RWPE2 (cell line): ENCODE results near the gene CFAP100.

Source experiments
- ATAC-seq: fragments of 200-7000 bp; cut with Tn5 transposase; 3 replicates; pipeline ENCODE4 v1.9.1; 2021; ENCODE audit warnings: low read depth
- DNase-seq: peaks from one replicate; pipeline ENCODE4 v3.0.0-alpha.2; 2020; ENCODE audit warnings: low spot score
- H3K27ac ChIP-seq: fragments of 450-650 bp; 2 replicates; pipeline ENCODE4 v1.5.1; 2017; ENCODE audit warnings: mild to moderate bottlenecking; ENCODE audit not compliant: poor library complexity, severe bottlenecking
- H3K27me3 ChIP-seq: fragments of 250-450 bp; sonication (Bioruptor Pico); 2 replicates; pipeline ENCODE4 v1.5.1; 2021; ENCODE audit warnings: mild to moderate bottlenecking, moderate library complexity; ENCODE audit not compliant: insufficient read depth, poor library complexity, severe bottlenecking
- H3K36me3 ChIP-seq: fragments of 250-450 bp; sonication (Bioruptor Pico); 2 replicates; pipeline ENCODE4 v1.5.1; 2020; ENCODE audit warnings: low read depth, mild to moderate bottlenecking, moderate library complexity
- H3K4me1 ChIP-seq: fragments of 250-450 bp; sonication (Bioruptor Pico); 2 replicates; pipeline ENCODE4 v1.5.1; 2021; ENCODE audit warnings: mild to moderate bottlenecking, moderate library complexity; ENCODE audit not compliant: insufficient read depth, poor library complexity, severe bottlenecking
- H3K4me3 ChIP-seq: fragments of 250-450 bp; sonication (Bioruptor Pico); 2 replicates; pipeline ENCODE4 v1.5.1; 2021; ENCODE audit warnings: mild to moderate bottlenecking, moderate library complexity; ENCODE audit not compliant: severe bottlenecking
- H3K9me3 ChIP-seq: fragments of 250-450 bp; sonication (Bioruptor Pico); 2 replicates; pipeline ENCODE4 v1.5.1; 2021; ENCODE audit warnings: mild to moderate bottlenecking, moderate library complexity; ENCODE audit not compliant: severe bottlenecking
- TF ChIP-seq, protein P1 (sequence below): fragments of 450-650 bp; IDR thresholded peaks from one replicate; pipeline ENCODE4 v1.5.1; 2017; ENCODE audit warnings: mild to moderate bottlenecking, moderate library complexity; ENCODE audit not compliant: poor library complexity, severe bottlenecking

Gene CFAP100

DNA sequence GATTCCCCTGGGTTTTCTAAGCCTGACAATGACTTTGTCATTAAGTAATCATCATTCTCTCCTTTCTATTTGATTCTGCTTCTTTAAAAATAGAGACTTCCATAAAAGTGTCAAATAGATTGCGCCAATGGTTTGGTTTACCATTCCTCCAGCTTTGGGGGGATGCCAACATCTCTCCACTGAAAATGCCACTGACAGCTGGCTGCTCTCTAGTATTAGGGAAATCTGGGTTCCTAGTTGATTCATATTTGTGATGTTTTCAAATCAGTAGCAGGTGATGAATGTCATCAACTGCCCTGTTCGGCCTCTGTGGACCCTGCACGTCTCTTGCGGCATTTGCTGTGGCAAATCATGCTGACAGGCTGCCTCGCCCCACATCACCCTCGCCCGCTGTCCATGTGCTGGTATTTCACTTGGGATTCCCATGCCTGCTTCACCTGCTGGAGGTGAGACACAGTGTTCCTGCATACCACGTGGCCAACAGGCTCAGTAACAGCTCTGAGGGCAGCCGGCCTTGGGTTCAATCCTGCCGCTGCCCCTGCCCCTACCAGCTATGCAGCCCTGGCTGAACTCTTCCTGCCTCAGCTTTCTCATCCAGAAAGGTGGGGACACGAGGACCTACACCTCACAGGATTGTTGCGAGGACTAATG, 52.9 kb downstream of the CFAP100 start:
- Histone ChIP-seq H3K27me3 (no peaks in the 10 kb centered on the region), H3K4me1 (no peaks in the 10 kb centered on the region), H3K4me3 (no peak overlapping the region), H3K27ac (no peak overlapping the region), H3K36me3 (peaks cover 46% of the 10 kb centered on the region), H3K9me3 (no peaks in the 10 kb centered on the region)
- DNase-seq (no peak), ATAC-seq (no peak)
- TF ChIP-seq, protein P1, sequence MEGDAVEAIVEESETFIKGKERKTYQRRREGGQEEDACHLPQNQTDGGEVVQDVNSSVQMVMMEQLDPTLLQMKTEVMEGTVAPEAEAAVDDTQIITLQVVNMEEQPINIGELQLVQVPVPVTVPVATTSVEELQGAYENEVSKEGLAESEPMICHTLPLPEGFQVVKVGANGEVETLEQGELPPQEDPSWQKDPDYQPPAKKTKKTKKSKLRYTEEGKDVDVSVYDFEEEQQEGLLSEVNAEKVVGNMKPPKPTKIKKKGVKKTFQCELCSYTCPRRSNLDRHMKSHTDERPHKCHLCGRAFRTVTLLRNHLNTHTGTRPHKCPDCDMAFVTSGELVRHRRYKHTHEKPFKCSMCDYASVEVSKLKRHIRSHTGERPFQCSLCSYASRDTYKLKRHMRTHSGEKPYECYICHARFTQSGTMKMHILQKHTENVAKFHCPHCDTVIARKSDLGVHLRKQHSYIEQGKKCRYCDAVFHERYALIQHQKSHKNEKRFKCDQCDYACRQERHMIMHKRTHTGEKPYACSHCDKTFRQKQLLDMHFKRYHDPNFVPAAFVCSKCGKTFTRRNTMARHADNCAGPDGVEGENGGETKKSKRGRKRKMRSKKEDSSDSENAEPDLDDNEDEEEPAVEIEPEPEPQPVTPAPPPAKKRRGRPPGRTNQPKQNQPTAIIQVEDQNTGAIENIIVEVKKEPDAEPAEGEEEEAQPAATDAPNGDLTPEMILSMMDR = no peak

DNA sequence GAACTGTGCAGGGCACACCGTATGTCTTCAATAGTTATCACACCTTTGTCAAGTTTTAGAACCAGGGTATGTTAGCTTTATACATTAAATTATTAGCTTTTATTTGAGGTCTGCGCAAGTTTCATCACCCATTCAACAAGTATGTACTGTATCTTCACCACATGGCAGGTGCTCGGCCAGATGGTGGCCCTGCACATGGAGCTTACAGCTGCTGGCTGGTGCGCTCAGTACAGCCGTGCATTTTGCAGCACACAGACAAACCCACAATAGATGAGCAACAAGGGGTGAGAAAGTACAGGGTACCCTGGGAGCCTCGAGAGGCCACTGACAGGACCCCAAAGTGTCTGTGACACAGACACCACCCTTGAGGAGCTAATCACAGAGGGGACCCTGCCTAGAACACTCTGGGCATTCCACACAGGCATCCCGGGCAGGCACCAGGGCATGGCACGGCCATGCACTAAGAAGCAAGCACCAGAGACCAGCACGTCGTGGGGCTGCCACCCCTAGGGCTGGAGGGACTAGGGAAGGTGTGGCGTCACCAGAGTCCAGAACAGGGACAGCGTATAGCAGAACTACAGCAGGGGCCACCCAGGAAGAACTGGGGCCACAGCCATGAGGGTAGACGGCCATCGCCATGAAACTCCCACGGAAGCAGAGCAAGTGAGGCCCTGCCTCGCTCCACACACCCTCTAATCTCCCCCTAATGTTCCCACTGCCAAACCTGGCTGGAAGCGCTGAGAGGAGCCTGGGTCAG, 53.6 kb downstream of the CFAP100 start:
- Histone ChIP-seq H3K27me3 (no peaks in the 10 kb centered on the region), H3K4me3 (no peak overlapping the region), H3K27ac (no peak overlapping the region), H3K4me1 (no peaks in the 10 kb centered on the region), H3K36me3 (peaks cover 49% of the 10 kb centered on the region), H3K9me3 (no peaks in the 10 kb centered on the region)
- no peak for DNase-seq
- no peak for ATAC-seq
- TF ChIP-seq, protein P1 = no peak

DNA sequence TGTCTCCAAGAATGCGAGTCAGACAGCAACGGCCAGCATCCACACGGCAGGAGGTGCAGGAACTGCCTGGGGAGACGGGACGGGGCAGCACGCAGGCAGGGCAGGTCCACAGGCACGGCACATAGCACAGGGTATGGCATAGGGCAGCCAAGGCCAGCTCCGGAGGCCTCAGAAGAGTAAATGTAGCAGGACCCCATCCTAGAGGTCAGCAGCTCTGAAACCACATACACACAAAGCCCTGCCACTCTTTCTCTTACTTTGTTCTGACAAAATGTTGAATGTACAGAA, 54.1 kb downstream of the CFAP100 start:
- no peaks in the 10 kb centered on the region for H3K4me1 ChIP-seq
- H3K36me3 ChIP-seq = peaks cover 50% of the 10 kb centered on the region
- H3K27ac ChIP-seq = no peak overlapping the region
- ATAC-seq (no peak), DNase-seq (no peak)
- TF ChIP-seq, protein P1 = no peak
- no peaks in the 10 kb centered on the region for H3K9me3 ChIP-seq
- no peak overlapping the region for H3K4me3 ChIP-seq
- no peaks in the 10 kb centered on the region for H3K27me3 ChIP-seq

DNA sequence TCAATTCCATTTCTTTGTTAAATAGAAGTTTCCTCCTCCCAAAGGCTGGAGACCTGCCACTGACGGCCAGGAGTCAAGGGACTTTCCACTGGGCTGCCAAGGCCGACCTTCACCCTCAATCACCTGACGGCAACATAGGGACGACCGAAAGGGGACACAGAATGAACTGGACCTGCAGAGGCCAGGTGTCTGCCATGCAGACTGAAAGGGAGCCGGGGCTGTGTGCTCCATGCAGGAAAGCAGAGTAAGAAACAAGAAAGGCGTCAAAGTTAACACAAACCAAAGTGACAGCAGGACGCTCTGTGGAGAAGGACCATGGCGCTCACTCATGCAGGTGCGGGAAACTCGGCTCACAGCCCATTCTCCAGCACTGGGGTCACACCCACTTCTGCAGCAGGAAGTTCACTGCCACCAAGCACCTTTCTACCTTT, 54.9 kb downstream of the CFAP100 start:
- TF ChIP-seq, protein P1 = no peak
- DNase-seq = no peak
- H3K36me3 ChIP-seq = peaks cover 58% of the 10 kb centered on the region
- no peaks in the 10 kb centered on the region for H3K27me3 ChIP-seq
- no peak overlapping the region for H3K27ac ChIP-seq
- no peak for ATAC-seq
- H3K9me3 ChIP-seq = no peaks in the 10 kb centered on the region
- no peak overlapping the region for H3K4me3 ChIP-seq
- no peaks in the 10 kb centered on the region for H3K4me1 ChIP-seq

DNA sequence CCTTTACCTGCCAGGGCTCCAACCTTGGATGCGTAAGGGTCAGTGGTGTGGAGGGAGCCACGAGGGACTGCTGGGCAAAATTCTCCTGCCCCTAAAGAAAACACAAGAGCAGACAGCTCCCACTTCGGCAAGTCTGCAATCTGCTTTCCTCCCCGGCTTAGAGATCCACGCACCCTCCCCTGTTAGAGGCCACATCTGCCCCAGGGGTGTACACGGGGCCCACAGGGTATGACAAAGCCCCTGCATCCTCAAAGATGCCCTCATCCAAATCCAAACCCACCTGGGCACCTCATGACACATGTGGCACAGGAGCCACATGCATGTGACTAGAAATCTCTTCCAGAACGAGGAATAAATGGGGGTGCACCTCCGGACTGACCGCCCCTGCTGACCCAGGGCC, 55.5 kb downstream of the CFAP100 start:
- no peak for ATAC-seq
- no peak for DNase-seq
- no peak overlapping the region for H3K4me3 ChIP-seq
- H3K4me1 ChIP-seq = no peaks in the 10 kb centered on the region
- peaks cover 60% of the 10 kb centered on the region for H3K36me3 ChIP-seq
- no peaks in the 10 kb centered on the region for H3K9me3 ChIP-seq
- H3K27me3 ChIP-seq = no peaks in the 10 kb centered on the region
- TF ChIP-seq, protein P1 = no peak
- H3K27ac ChIP-seq = no peak overlapping the region
